HEK293 (cell line): ENCODE results near the gene SIDT2.

Source experiments
- BCL11B ChIP-seq: fragments of 450-650 bp; formaldehyde crosslinking; IDR thresholded peaks from 2 replicates; pipeline ENCODE4 v1.5.1; 2016; ENCODE audit warnings: low read depth, missing biosample characterization, missing genetic modification characterization
- EGR2 ChIP-seq: fragments of 450-650 bp; formaldehyde crosslinking; IDR thresholded peaks from 2 replicates; pipeline ENCODE4 v1.5.1; 2016; ENCODE audit warnings: low read depth, missing biosample characterization, missing genetic modification characterization
- GLIS1 ChIP-seq: fragments of 450-650 bp; formaldehyde crosslinking; IDR thresholded peaks from 2 replicates; pipeline ENCODE4 v1.5.1; 2016; ENCODE audit warnings: missing biosample characterization, missing genetic modification characterization
- IKZF3 ChIP-seq: fragments of 450-650 bp; IDR thresholded peaks from 2 replicates; pipeline ENCODE4 v1.5.0; 2018; ENCODE audit warnings: missing biosample characterization, mild to moderate bottlenecking, missing genetic modification characterization, moderate library complexity
- KLF7 ChIP-seq: fragments of 450-650 bp; formaldehyde crosslinking; IDR thresholded peaks from 2 replicates; pipeline ENCODE4 v1.5.1; 2016; ENCODE audit warnings: missing biosample characterization, missing genetic modification characterization, borderline replicate concordance
- OSR2 ChIP-seq: fragments of 450-650 bp; formaldehyde crosslinking; IDR thresholded peaks from 2 replicates; pipeline ENCODE4 v1.5.1; 2016; ENCODE audit warnings: missing biosample characterization, missing genetic modification characterization
- PRDM1 ChIP-seq: fragments of 450-650 bp; formaldehyde crosslinking; IDR thresholded peaks from 2 replicates; pipeline ENCODE4; 2016; ENCODE audit warnings: missing biosample characterization, missing genetic modification characterization
- SCRT1 ChIP-seq: fragments of 450-650 bp; formaldehyde crosslinking; IDR thresholded peaks from 2 replicates; pipeline ENCODE4 v1.5.1; 2016; ENCODE audit warnings: missing biosample characterization, missing genetic modification characterization, borderline replicate concordance
- SCRT2 ChIP-seq: fragments of 450-650 bp; formaldehyde crosslinking; IDR thresholded peaks from 2 replicates; pipeline ENCODE4 v1.5.1; 2016; ENCODE audit warnings: missing biosample characterization, missing genetic modification characterization
- SP7 ChIP-seq: fragments of 450-650 bp; formaldehyde crosslinking; IDR thresholded peaks from 2 replicates; pipeline ENCODE4 v1.5.1; 2016; ENCODE audit warnings: missing biosample characterization, missing genetic modification characterization
- ZBTB17 ChIP-seq: fragments of 450-650 bp; formaldehyde crosslinking; IDR thresholded peaks from 2 replicates; pipeline ENCODE4 v1.5.1; 2016; ENCODE audit warnings: missing biosample characterization, missing genetic modification characterization
- ZBTB6 ChIP-seq: fragments of 450-650 bp; formaldehyde crosslinking; IDR thresholded peaks from 2 replicates; pipeline ENCODE4 v1.5.1; 2017; ENCODE audit warnings: missing biosample characterization, missing genetic modification characterization
- ZBTB8A ChIP-seq: fragments of 450-650 bp; formaldehyde crosslinking; IDR thresholded peaks from 2 replicates; pipeline ENCODE4 v1.5.1; 2016; ENCODE audit warnings: missing biosample characterization, missing genetic modification characterization
- ZFHX2 ChIP-seq: fragments of 450-650 bp; formaldehyde crosslinking; conservative IDR thresholded peaks from 2 replicates; pipeline ENCODE4 v1.5.1; 2016; ENCODE audit warnings: missing biosample characterization, missing genetic modification characterization
- ZNF335 ChIP-seq: fragments of 450-650 bp; formaldehyde crosslinking; conservative IDR thresholded peaks from 2 replicates; pipeline ENCODE4 v1.5.1; 2016; ENCODE audit warnings: missing biosample characterization, missing genetic modification characterization
- ZNF341 ChIP-seq: fragments of 450-650 bp; formaldehyde crosslinking; IDR thresholded peaks from 2 replicates; pipeline ENCODE4; 2016; ENCODE audit warnings: low read depth, missing biosample characterization, missing genetic modification characterization
- ZNF488 ChIP-seq: fragments of 450-650 bp; formaldehyde crosslinking; IDR thresholded peaks from 2 replicates; pipeline ENCODE4 v1.5.1; 2016; ENCODE audit warnings: missing biosample characterization, missing genetic modification characterization
- ZNF561 ChIP-seq: fragments of 450-650 bp; IDR thresholded peaks from 2 replicates; pipeline ENCODE4 v1.5.1; 2018; ENCODE audit warnings: missing biosample characterization, missing genetic modification characterization, borderline replicate concordance
- ZNF660 ChIP-seq: fragments of 450-650 bp; IDR thresholded peaks from 2 replicates; pipeline ENCODE4 v1.5.1; 2018; ENCODE audit warnings: missing biosample characterization, mild to moderate bottlenecking, missing genetic modification characterization
- ZNF768 ChIP-seq: fragments of 450-650 bp; formaldehyde crosslinking; IDR thresholded peaks from 2 replicates; pipeline ENCODE4 v1.5.1; 2018; ENCODE audit warnings: missing biosample characterization, mild to moderate bottlenecking, missing genetic modification characterization
- ZNF843 ChIP-seq: fragments of 450-650 bp; formaldehyde crosslinking; IDR thresholded peaks from 2 replicates; pipeline ENCODE4 v1.5.1; 2016; ENCODE audit warnings: missing biosample characterization, missing genetic modification characterization
- ZSCAN30 ChIP-seq: fragments of 450-650 bp; IDR thresholded peaks from 2 replicates; pipeline ENCODE4 v1.5.1; 2018; ENCODE audit warnings: missing biosample characterization, mild to moderate bottlenecking, missing genetic modification characterization, moderate library complexity
- TF ChIP-seq, protein P1 (sequence below): fragments of 450-650 bp; formaldehyde crosslinking; IDR thresholded peaks from 2 replicates; pipeline ENCODE4 v1.5.1; 2017; ENCODE audit warnings: missing biosample characterization, missing genetic modification characterization
- TF ChIP-seq, protein P2 (sequence below): fragments of 450-650 bp; formaldehyde crosslinking; IDR thresholded peaks from 2 replicates; pipeline ENCODE4 v1.5.1; 2016; ENCODE audit warnings: missing biosample characterization, missing genetic modification characterization
- TF ChIP-seq, protein P3 (sequence below): fragments of 450-650 bp; formaldehyde crosslinking; IDR thresholded peaks from 2 replicates; pipeline ENCODE4 v1.5.1; 2016; ENCODE audit warnings: missing biosample characterization, missing genetic modification characterization
- TF ChIP-seq, protein P4 (sequence below): fragments of 450-650 bp; formaldehyde crosslinking; IDR thresholded peaks from 2 replicates; pipeline ENCODE4 v1.5.1; 2016; ENCODE audit warnings: missing biosample characterization, missing genetic modification characterization

Gene SIDT2

GRCh38 chr11:117221775-117222517, 43.4 kb downstream of the SIDT2 start (continued):
- TF ChIP-seq, protein P1, sequence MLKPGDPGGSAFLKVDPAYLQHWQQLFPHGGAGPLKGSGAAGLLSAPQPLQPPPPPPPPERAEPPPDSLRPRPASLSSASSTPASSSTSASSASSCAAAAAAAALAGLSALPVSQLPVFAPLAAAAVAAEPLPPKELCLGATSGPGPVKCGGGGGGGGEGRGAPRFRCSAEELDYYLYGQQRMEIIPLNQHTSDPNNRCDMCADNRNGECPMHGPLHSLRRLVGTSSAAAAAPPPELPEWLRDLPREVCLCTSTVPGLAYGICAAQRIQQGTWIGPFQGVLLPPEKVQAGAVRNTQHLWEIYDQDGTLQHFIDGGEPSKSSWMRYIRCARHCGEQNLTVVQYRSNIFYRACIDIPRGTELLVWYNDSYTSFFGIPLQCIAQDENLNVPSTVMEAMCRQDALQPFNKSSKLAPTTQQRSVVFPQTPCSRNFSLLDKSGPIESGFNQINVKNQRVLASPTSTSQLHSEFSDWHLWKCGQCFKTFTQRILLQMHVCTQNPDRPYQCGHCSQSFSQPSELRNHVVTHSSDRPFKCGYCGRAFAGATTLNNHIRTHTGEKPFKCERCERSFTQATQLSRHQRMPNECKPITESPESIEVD (tag by site-specific recombination) = peak; percentile 72
- TF ChIP-seq SP7 (tag by site-specific recombination) (0 out of 2 replicates have a peak, but pooled peaks have one; percentile 27), OSR2 (tag by site-specific recombination) (peak; percentile 87), ZNF341 (tag by site-specific recombination) (no peak), ZBTB17 (tag by site-specific recombination) (peak; percentile 59), IKZF3 (tag by site-specific recombination) (peak; percentile 76; the same call in 1 of the 2 replicates), ZFHX2 (tag by site-specific recombination) (peak; percentile 90), ZBTB8A (peak; percentile 52), SCRT2 (tag by site-specific recombination) (peak; percentile 64), BCL11B (tag by site-specific recombination) (no peak; the same call in 1 of the 2 replicates), PRDM1 (tag by site-specific recombination) (peak; percentile 55; the same call in 1 of the 2 replicates), ZBTB6 (peak; percentile 98), KLF7 (tag by site-specific recombination) (no peak), ZNF660 (tag by site-specific recombination) (0 out of 2 replicates have a peak, but pooled peaks have one; percentile 46), ZNF561 (peak; percentile 54; the same call in 1 of the 2 replicates), ZNF843 (tag by site-specific recombination) (no peak), ZNF335 (peak; percentile 25; the same call in 1 of the 2 replicates), ZNF488 (tag by site-specific recombination) (no peak), ZSCAN30 (0 out of 2 replicates have a peak, but pooled peaks have one; percentile 14), EGR2 (tag by site-specific recombination) (peak; percentile 93), ZNF768 (no peak), SCRT1 (peak; percentile 73; the same call in 1 of the 2 replicates), GLIS1 (no peak)
- TF ChIP-seq, protein P2, sequence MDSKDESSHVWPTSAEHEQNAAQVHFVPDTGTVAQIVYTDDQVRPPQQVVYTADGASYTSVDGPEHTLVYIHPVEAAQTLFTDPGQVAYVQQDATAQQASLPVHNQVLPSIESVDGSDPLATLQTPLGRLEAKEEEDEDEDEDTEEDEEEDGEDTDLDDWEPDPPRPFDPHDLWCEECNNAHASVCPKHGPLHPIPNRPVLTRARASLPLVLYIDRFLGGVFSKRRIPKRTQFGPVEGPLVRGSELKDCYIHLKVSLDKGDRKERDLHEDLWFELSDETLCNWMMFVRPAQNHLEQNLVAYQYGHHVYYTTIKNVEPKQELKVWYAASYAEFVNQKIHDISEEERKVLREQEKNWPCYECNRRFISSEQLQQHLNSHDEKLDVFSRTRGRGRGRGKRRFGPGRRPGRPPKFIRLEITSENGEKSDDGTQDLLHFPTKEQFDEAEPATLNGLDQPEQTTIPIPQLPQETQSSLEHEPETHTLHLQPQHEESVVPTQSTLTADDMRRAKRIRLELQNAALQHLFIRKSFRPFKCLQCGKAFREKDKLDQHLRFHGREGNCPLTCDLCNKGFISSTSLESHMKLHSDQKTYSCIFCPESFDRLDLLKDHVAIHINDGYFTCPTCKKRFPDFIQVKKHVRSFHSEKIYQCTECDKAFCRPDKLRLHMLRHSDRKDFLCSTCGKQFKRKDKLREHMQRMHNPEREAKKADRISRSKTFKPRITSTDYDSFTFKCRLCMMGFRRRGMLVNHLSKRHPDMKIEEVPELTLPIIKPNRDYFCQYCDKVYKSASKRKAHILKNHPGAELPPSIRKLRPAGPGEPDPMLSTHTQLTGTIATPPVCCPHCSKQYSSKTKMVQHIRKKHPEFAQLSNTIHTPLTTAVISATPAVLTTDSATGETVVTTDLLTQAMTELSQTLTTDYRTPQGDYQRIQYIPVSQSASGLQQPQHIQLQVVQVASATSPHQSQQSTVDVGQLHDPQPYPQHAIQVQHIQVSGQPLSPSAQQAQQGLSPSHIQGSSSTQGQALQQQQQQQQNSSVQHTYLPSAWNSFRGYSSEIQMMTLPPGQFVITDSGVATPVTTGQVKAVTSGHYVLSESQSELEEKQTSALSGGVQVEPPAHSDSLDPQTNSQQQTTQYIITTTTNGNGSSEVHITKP (tag by site-specific recombination) = peak; percentile 15; the same call in 1 of the 2 replicates
- TF ChIP-seq, protein P3, sequence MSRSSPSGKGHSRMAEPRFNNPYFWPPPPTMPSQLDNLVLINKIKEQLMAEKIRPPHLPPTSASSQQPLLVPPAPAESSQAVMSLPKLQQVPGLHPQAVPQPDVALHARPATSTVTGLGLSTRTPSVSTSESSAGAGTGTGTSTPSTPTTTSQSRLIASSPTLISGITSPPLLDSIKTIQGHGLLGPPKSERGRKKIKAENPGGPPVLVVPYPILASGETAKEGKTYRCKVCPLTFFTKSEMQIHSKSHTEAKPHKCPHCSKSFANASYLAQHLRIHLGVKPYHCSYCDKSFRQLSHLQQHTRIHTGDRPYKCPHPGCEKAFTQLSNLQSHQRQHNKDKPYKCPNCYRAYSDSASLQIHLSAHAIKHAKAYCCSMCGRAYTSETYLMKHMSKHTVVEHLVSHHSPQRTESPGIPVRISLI = 0 out of 2 replicates have a peak, but pooled peaks have one; percentile 41
- TF ChIP-seq, protein P4, sequence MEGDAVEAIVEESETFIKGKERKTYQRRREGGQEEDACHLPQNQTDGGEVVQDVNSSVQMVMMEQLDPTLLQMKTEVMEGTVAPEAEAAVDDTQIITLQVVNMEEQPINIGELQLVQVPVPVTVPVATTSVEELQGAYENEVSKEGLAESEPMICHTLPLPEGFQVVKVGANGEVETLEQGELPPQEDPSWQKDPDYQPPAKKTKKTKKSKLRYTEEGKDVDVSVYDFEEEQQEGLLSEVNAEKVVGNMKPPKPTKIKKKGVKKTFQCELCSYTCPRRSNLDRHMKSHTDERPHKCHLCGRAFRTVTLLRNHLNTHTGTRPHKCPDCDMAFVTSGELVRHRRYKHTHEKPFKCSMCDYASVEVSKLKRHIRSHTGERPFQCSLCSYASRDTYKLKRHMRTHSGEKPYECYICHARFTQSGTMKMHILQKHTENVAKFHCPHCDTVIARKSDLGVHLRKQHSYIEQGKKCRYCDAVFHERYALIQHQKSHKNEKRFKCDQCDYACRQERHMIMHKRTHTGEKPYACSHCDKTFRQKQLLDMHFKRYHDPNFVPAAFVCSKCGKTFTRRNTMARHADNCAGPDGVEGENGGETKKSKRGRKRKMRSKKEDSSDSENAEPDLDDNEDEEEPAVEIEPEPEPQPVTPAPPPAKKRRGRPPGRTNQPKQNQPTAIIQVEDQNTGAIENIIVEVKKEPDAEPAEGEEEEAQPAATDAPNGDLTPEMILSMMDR = peak; percentile 19; the same call in 1 of the 2 replicates
